Heart left ventricle (tissue), 13 donors: Measurements from ENCODE around the gene NFATC2.

Experiments
- CTCF ChIP-seq, 12 donors: fragments of 200-600 bp; sonication (generic) in 4 of 12; IDR thresholded peaks; one replicate each; pipeline versions ENCODE4 v1.5.0 to v1.8.0; 2018 to 2022; ENCODE audit warnings: antibody characterized with exemption in 12 of 12, mild to moderate bottlenecking in 5 of 12
- POLR2A ChIP-seq, 2 donors: fragments of 450-650 bp; IDR thresholded peaks; one replicate each; pipeline ENCODE4 v1.6.1; 2017; ENCODE audit warnings: antibody characterized with exemption in 2 of 2, mild to moderate bottlenecking in 2 of 2, moderate library complexity in 2 of 2
- donor health status: ischemic (EF 13 %, LVEDD 7.1; RV severe dilation, severe dysfunction).
- donor health status: DM: no; HTN: yes; CAD: no.
- donor health status: DM: no; HTN: no; CAD: no.
- donor health status: ischemic (EF 25% LVEDD 6.9; RV normal size, moderate dysfunction).
- donor health status: ischemic (EF 25% LVEDD 5.7; RV mildly dilated, moderate dysfunction).
- donor health status: ischemic (EF 35%, LVEDD 5.7; RV mildly dilated, moderate dysfunction).
- donor health status: nonischemic (EF 11% LVEDD 7.7; RV severe dilation, severe dysfunction).
- donor health status: DM: yes; HTN: yes; CAD: no.
- donor health status: PGD.
- donor health status: ischemic (EF 29% LVEDD 5.4; RV normal size, mild dysfunction).
- donor health status: nonischemic (EF 23%, LVEDD 6.1; RV moderate dilation, normal function).

GRCh38 chr20:51578145-51578459 is 35.6 kb upstream of the NFATC2 start:
- TF ChIP-seq CTCF (IDR thresholded peaks at IDR 0.05) (no peak), POLR2A (IDR thresholded peaks at IDR 0.05) (no peak)
